Uterus (tissue), 4 donors: ENCODE results near the gene RUBCNL. TPM values are rescaled to one million over a fixed set of nuclear protein-coding genes. Genes with fewer than 3 reads are reported as not detected.

Experiments
- DNase-seq, 2 donors: peaks; one replicate each; pipeline ENCODE4 v3.0.0-alpha.2; 2019 to 2020
- H3K27ac ChIP-seq, 2 donors: fragments of 200-600 bp; sonication (generic); 1 replicate in 1 of 2; 2 replicates in 1 of 2; pipeline ENCODE4 v1.5.1; 2016 to 2018
- H3K27me3 ChIP-seq, 2 donors: fragments of 200-600 bp; sonication (generic); one replicate each; pipeline ENCODE4 v1.5.1; 2018 to 2019; ENCODE audit warnings: control low read depth in 1 of 2
- H3K36me3 ChIP-seq, 2 donors: fragments of 200-600 bp; sonication (generic); one replicate each; pipeline ENCODE4 v1.5.1; 2019; ENCODE audit warnings: control low read depth in 1 of 2
- H3K4me1 ChIP-seq, 2 donors: fragments of 200-600 bp; sonication (generic); one replicate each; pipeline ENCODE4 v1.5.1; 2018 to 2019; ENCODE audit warnings: control low read depth in 1 of 2
- H3K4me3 ChIP-seq, 2 donors: fragments of 200-600 bp; sonication (generic); 1 replicate in 1 of 2; 2 replicates in 1 of 2; pipeline ENCODE4 v1.5.1; 2018 to 2019; ENCODE audit warnings: mild to moderate bottlenecking in 1 of 2
- H3K9me3 ChIP-seq, 2 donors: fragments of 200-600 bp; sonication (generic); one replicate each; pipeline ENCODE4 v1.5.1; 2019; ENCODE audit warnings: control low read depth in 1 of 2
- CTCF ChIP-seq, 4 experiments: fragments of 200-600 bp in 2 of 4; fragments of 450-650 bp in 2 of 4; sonication (generic) in 2 of 4; IDR thresholded peaks; one replicate each; pipeline ENCODE4 v1.5.1; 2016 to 2019; ENCODE audit warnings: antibody characterized with exemption in 4 of 4, mild to moderate bottlenecking in 2 of 4, moderate library complexity in 1 of 4
- POLR2A ChIP-seq, 2 donors: fragments of 450-650 bp; IDR thresholded peaks; one replicate each; pipeline ENCODE4 v1.6.1; 2016; ENCODE audit warnings: antibody characterized with exemption in 2 of 2, mild to moderate bottlenecking in 1 of 2, moderate library complexity in 1 of 2
- intact Hi-C: fragments of 100-400 bp; cut with DNase I; formaldehyde crosslinking; loops from one replicate; pipeline ENCODE4 v1.15.1; 2023; ENCODE audit warnings: low total_unique reads
- total RNA-seq, 4 donors: library from RNA; depleted of rRNA in 3 of 4; stranded (reverse); fragments of >200 nt in 3 of 4; gene quantifications; one replicate each; pipeline versions ENCODE4 v1.1.0 to v1.2.4, GENCODE V29; 2014 to 2023
- donor health status: DM: yes; HTN: yes; CAD: no.

RUBCNL gene
- total RNA-seq, 4 donors from 2014 or later, result 0.59 to 11.8 (median 3.3) TPM

GRCh38 chr13:46402178-46402577 is 15.1 kb upstream of the RUBCNL start:
- Histone ChIP-seq H3K4me1 (no peaks in the 10 kb centered on the region), H3K9me3 (no peaks in the 10 kb centered on the region), H3K27ac (no peak overlapping the region), H3K36me3 (no peaks in the 10 kb centered on the region), H3K27me3 (no peaks in the 10 kb centered on the region), H3K4me3 (no peak overlapping the region)
- DNase-seq, result no peak
- intact Hi-C loops, result no loop called here
- TF ChIP-seq POLR2A (IDR thresholded peaks at IDR 0.05) (no peak), CTCF (IDR thresholded peaks at IDR 0.05) (no peak)

GRCh38 chr13:46401432-46401831 is 14.4 kb upstream of the RUBCNL start:
- Histone ChIP-seq H3K27me3 (no peaks in the 10 kb centered on the region), H3K4me3 (no peak overlapping the region), H3K36me3 (no peaks in the 10 kb centered on the region), H3K4me1 (no peaks in the 10 kb centered on the region), H3K9me3 (no peaks in the 10 kb centered on the region), H3K27ac (no peak overlapping the region)
- DNase-seq, result no peak
- intact Hi-C loops, result no loop called here
- no peak for TF ChIP-seq CTCF (IDR thresholded peaks at IDR 0.05)
- no peak for TF ChIP-seq POLR2A (IDR thresholded peaks at IDR 0.05)

- H3K9me3 ChIP-seq, result no peaks in the 10 kb centered on the region
Observed at GRCh38 chr13:46396341-46396740, 9.3 kb upstream of the RUBCNL start.

GRCh38 chr13:46392967-46393366 is 5.9 kb upstream of the RUBCNL start:
- Histone ChIP-seq H3K4me3 (no peak overlapping the region), H3K36me3 (no peaks in the 10 kb centered on the region), H3K9me3 (no peaks in the 10 kb centered on the region), H3K27ac (no peak overlapping the region), H3K27me3 (no peaks in the 10 kb centered on the region), H3K4me1 (no peaks in the 10 kb centered on the region)
- intact Hi-C loops, result no loop called here
- TF ChIP-seq CTCF (IDR thresholded peaks at IDR 0.05) (no peak), POLR2A (IDR thresholded peaks at IDR 0.05) (no peak)
- DNase-seq, result no peak

More at GRCh38 chr13:46396341-46396740, 9.3 kb upstream of the RUBCNL start:
- no peak for DNase-seq
- intact Hi-C loops, result no loop called here
- H3K27ac ChIP-seq, result no peak overlapping the region
- H3K27me3 ChIP-seq, result no peaks in the 10 kb centered on the region
- no peaks in the 10 kb centered on the region for H3K4me1 ChIP-seq
- no peak for TF ChIP-seq POLR2A (IDR thresholded peaks at IDR 0.05)
- no peak for TF ChIP-seq CTCF (IDR thresholded peaks at IDR 0.05)
- no peaks in the 10 kb centered on the region for H3K36me3 ChIP-seq
- H3K4me3 ChIP-seq, result no peak overlapping the region

GRCh38 chr13:46389457-46390451 is 2.7 kb upstream of the RUBCNL start:
- intact Hi-C loops, result no loop called here
- no peak for DNase-seq
- TF ChIP-seq POLR2A (IDR thresholded peaks at IDR 0.05), result no peak
- no peak for TF ChIP-seq CTCF (IDR thresholded peaks at IDR 0.05)
- H3K27ac ChIP-seq, result no peak overlapping the region
- no peaks in the 10 kb centered on the region for H3K36me3 ChIP-seq
- H3K27me3 ChIP-seq, result no peaks in the 10 kb centered on the region
- no peaks in the 10 kb centered on the region for H3K9me3 ChIP-seq
- no peak overlapping the region for H3K4me3 ChIP-seq
- no peaks in the 10 kb centered on the region for H3K4me1 ChIP-seq
